ENCODE data around the gene TLE3. TPM values are rescaled to one million over a fixed set of nuclear protein-coding genes. Genes with fewer than 3 reads are reported as not detected.

Gene TLE3
- total RNA-seq, 6 experiments from 2014 or later = 6.0 to 17.6 (median 13.8) TPM

GRCh38 chr15:70088887-70089691, 8.6 kb downstream of the TLE3 start:
- Mint-ChIP-seq H3K4me1 (ENCODE audit: low read depth) (peaks cover 23% of the 10 kb centered on the region), H3K36me3 (ENCODE audit: low read depth) (peaks cover 29% of the 10 kb centered on the region), H3K27me3 (ENCODE audit: insufficient read depth) (no peaks in the 10 kb centered on the region; the same call in 1 of the 2 replicates), H3K4me3 (peak overlapping the region; percentile 21; the same call in 1 of the 2 replicates), H3K9me3 (no peaks in the 10 kb centered on the region), H3K27ac (no peak overlapping the region; the same call in 1 of the 2 replicates)
- no peak for DNase-seq
- TF ChIP-seq CTCF (IDR thresholded peaks at IDR 0.05) = no peak

- H3K4me3 Mint-ChIP-seq = no peak overlapping the region
- H3K27me3 Mint-ChIP-seq (ENCODE audit: insufficient read depth) = no peaks in the 10 kb centered on the region; the same call in 1 of the 2 replicates
- TF ChIP-seq CTCF (IDR thresholded peaks at IDR 0.05) = no peak
- peaks cover 27% of the 10 kb centered on the region for H3K36me3 Mint-ChIP-seq (ENCODE audit: low read depth)
- H3K4me1 Mint-ChIP-seq (ENCODE audit: low read depth) = peaks cover 22% of the 10 kb centered on the region
- H3K9me3 Mint-ChIP-seq = no peaks in the 10 kb centered on the region
- no peak for DNase-seq
- no peak overlapping the region for H3K27ac Mint-ChIP-seq
Measured at GRCh38 chr15:70088455-70088854, 9.3 kb downstream of the TLE3 start.

GRCh38 chr15:70087708-70088352, 9.9 kb downstream of the TLE3 start:
- H3K4me1 Mint-ChIP-seq (ENCODE audit: low read depth) = peaks cover 20% of the 10 kb centered on the region

GRCh38 chr15:70086636-70087035, 11.1 kb downstream of the TLE3 start:
- Mint-ChIP-seq H3K36me3 (ENCODE audit: low read depth) (peaks cover 18% of the 10 kb centered on the region), H3K9me3 (no peaks in the 10 kb centered on the region), H3K4me1 (ENCODE audit: low read depth) (peaks cover 14% of the 10 kb centered on the region), H3K27ac (no peak overlapping the region), H3K4me3 (no peak overlapping the region), H3K27me3 (ENCODE audit: insufficient read depth) (no peaks in the 10 kb centered on the region; the same call in 1 of the 2 replicates)
- no peak for TF ChIP-seq CTCF (IDR thresholded peaks at IDR 0.05)
- no peak for DNase-seq

More at GRCh38 chr15:70087708-70088352, 9.9 kb downstream of the TLE3 start:
- no peak for DNase-seq
- Mint-ChIP-seq H3K27me3 (ENCODE audit: insufficient read depth) (no peaks in the 10 kb centered on the region; the same call in 1 of the 2 replicates), H3K9me3 (no peaks in the 10 kb centered on the region), H3K27ac (no peak overlapping the region), H3K4me3 (no peak overlapping the region), H3K36me3 (ENCODE audit: low read depth) (peaks cover 26% of the 10 kb centered on the region)
- TF ChIP-seq CTCF (IDR thresholded peaks at IDR 0.05) = no peak

GRCh38 chr15:70084461-70084860, 13.3 kb downstream of the TLE3 start:
- H3K4me1 Mint-ChIP-seq (ENCODE audit: low read depth) = peaks cover 7% of the 10 kb centered on the region
- no peak for DNase-seq
- no peak overlapping the region for H3K27ac Mint-ChIP-seq
- no peaks in the 10 kb centered on the region; the same call in 1 of the 2 replicates for H3K27me3 Mint-ChIP-seq (ENCODE audit: insufficient read depth)
- TF ChIP-seq CTCF (IDR thresholded peaks at IDR 0.05) = no peak
- peaks cover 18% of the 10 kb centered on the region for H3K36me3 Mint-ChIP-seq (ENCODE audit: low read depth)
- H3K4me3 Mint-ChIP-seq = no peak overlapping the region
- H3K9me3 Mint-ChIP-seq = no peaks in the 10 kb centered on the region

Measured in HFFc6 (cell line).